HepG2 (cell line): ENCODE results near the gene PTH2. TPM values are rescaled to one million over a fixed set of nuclear protein-coding genes. Genes with fewer than 3 reads are reported as not detected.

ENCODE experiments used
- ARNT2 ChIP-seq: sonication (generic); formaldehyde crosslinking; IDR thresholded peaks from 2 replicates; pipeline ENCODE4 v1.8.0; 2022; ENCODE audit warnings: mild to moderate bottlenecking, low read depth, missing genetic modification reagents, moderate library complexity
- EEA1 ChIP-seq: sonication (generic); formaldehyde crosslinking; IDR thresholded peaks from 2 replicates; pipeline ENCODE4 v1.5.1; 2020; ENCODE audit warnings: mild to moderate bottlenecking, missing genetic modification reagents, borderline replicate concordance
- FOXK1 ChIP-seq: sonication (generic); formaldehyde crosslinking; IDR thresholded peaks from 2 replicates; pipeline ENCODE4 v1.4.0; 2020; ENCODE audit warnings: low read depth, missing genetic modification reagents, borderline replicate concordance
- HHEX ChIP-seq: IDR thresholded peaks from 2 replicates; pipeline ENCODE4 v1.6.1; 2016; ENCODE audit warnings: control low read depth
- MLLT10 ChIP-seq: sonication (generic); formaldehyde crosslinking; IDR thresholded peaks from 2 replicates; pipeline ENCODE4 v1.4.0; 2020; ENCODE audit warnings: missing genetic modification reagents
- MYC ChIP-seq: sonication (generic); formaldehyde crosslinking; IDR thresholded peaks from 2 replicates; pipeline ENCODE4 v1.9.0; 2021; ENCODE audit warnings: missing genetic modification reagents, borderline replicate concordance
- PHF21A ChIP-seq: sonication (generic); formaldehyde crosslinking; IDR thresholded peaks from 2 replicates; pipeline ENCODE4 v1.5.0; 2020; ENCODE audit warnings: mild to moderate bottlenecking, missing genetic modification reagents
- SCMH1 ChIP-seq: sonication (generic); formaldehyde crosslinking; IDR thresholded peaks from 2 replicates; pipeline ENCODE4 v1.9.0; 2021; ENCODE audit warnings: missing genetic modification reagents, mild to moderate bottlenecking, borderline replicate concordance
- SMARCE1 ChIP-seq: fragments of 450-650 bp; IDR thresholded peaks from 2 replicates; pipeline ENCODE4 v1.6.1; 2017; ENCODE audit warnings: borderline replicate concordance
- THAP11 ChIP-seq: IDR thresholded peaks from 2 replicates; pipeline ENCODE4 v1.6.1; 2016; ENCODE audit warnings: missing biosample characterization, missing genetic modification reagents
- WIZ ChIP-seq: sonication (generic); formaldehyde crosslinking; IDR thresholded peaks from 2 replicates; pipeline ENCODE4 v1.5.1; 2020; ENCODE audit warnings: mild to moderate bottlenecking, missing genetic modification reagents
- ZNF143 ChIP-seq: sonication (generic); formaldehyde crosslinking; IDR thresholded peaks from 2 replicates; pipeline ENCODE4 v1.4.0; 2020; ENCODE audit warnings: missing genetic modification reagents
- ZNF263 ChIP-seq: sonication (generic); formaldehyde crosslinking; IDR thresholded peaks from 2 replicates; pipeline ENCODE4 v1.4.0; 2020; ENCODE audit warnings: missing genetic modification reagents
- polyA plus RNA-seq, 8 experiments: library from polyadenylated mRNA; depleted of rRNA in 3 of 8; stranded (reverse) in 7 of 8; unstranded in 1 of 8; fragments of >200 nt; fragmentation: Illumina TruSeq in 4 of 8; extraction: Trizol in 4 of 8; gene quantifications; 2 replicates each; pipeline versions ENCODE4 v1.2.1 to v1.2.3, GENCODE V29; 2011 to 2016; ENCODE audit warnings: low read depth in 4 of 8, missing spikeins in 1 of 8, mixed read lengths in 1 of 8; ENCODE audit not compliant: insufficient read depth in 1 of 8
- total RNA-seq, 5 experiments: library from RNA; depleted of rRNA; stranded (reverse); fragments of >200 nt; fragmentation: Illumina TruSeq; extraction: Trizol; gene quantifications; 2 replicates each; pipeline ENCODE4 v1.2.3, GENCODE V29; 2016; ENCODE audit warnings: low read depth in 1 of 5
- TF ChIP-seq, protein P1 (sequence below): sonication (generic); formaldehyde crosslinking; IDR thresholded peaks from 2 replicates; pipeline ENCODE4 v1.4.0; 2020; ENCODE audit warnings: missing genetic modification reagents, borderline replicate concordance
- TF ChIP-seq, protein P2 (sequence below): sonication (generic); formaldehyde crosslinking; IDR thresholded peaks from 2 replicates; pipeline ENCODE4 v1.5.0; 2020; ENCODE audit warnings: mild to moderate bottlenecking, missing genetic modification reagents, borderline replicate concordance
- TF ChIP-seq, protein P3 (sequence below): IDR thresholded peaks from 2 replicates; pipeline ENCODE4 v1.6.1; 2016

The PTH2 gene
- total and polyA plus RNA-seq, 2 of the 13 experiments (the other 11 are each of a cell fraction or from before 2014, with no cell fraction given) = not detected

DNA sequence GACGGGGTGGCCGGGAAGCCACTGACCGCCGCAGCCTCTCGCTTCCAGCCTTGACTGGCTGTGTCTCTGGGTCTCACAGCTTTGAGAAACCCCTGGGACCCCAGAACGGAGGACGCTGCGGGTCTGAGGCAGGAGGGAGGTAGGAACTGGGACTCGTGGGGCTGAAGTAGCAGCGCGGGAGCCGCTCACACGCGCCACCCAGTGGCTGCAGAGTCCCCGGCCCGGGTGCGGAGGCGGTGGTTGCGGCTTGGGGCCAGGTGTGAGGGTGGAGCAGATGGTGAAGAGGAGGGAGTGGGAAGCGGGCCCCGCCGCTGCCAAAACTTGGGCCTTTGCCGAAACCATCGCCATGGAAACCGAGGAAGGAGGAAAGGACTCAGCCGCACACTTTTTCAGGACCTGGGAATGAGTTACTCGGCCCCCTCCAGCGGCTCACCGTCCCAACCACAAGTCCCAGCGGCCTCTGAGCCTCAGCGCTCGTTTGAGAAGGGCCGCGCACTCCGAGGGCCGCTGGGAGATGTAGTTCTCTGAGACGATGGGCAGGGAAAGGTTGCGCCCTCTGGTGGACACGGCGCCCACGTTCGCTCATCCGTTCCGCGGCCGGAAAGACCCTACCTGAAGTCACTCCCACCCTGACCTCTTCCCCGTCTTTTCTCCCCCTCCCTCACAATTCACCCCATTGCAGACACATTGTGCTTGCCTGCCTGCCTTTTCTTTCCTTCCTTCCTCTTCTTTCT is 20.3 kb upstream of the PTH2 start (continued):
- TF ChIP-seq, protein P1, sequence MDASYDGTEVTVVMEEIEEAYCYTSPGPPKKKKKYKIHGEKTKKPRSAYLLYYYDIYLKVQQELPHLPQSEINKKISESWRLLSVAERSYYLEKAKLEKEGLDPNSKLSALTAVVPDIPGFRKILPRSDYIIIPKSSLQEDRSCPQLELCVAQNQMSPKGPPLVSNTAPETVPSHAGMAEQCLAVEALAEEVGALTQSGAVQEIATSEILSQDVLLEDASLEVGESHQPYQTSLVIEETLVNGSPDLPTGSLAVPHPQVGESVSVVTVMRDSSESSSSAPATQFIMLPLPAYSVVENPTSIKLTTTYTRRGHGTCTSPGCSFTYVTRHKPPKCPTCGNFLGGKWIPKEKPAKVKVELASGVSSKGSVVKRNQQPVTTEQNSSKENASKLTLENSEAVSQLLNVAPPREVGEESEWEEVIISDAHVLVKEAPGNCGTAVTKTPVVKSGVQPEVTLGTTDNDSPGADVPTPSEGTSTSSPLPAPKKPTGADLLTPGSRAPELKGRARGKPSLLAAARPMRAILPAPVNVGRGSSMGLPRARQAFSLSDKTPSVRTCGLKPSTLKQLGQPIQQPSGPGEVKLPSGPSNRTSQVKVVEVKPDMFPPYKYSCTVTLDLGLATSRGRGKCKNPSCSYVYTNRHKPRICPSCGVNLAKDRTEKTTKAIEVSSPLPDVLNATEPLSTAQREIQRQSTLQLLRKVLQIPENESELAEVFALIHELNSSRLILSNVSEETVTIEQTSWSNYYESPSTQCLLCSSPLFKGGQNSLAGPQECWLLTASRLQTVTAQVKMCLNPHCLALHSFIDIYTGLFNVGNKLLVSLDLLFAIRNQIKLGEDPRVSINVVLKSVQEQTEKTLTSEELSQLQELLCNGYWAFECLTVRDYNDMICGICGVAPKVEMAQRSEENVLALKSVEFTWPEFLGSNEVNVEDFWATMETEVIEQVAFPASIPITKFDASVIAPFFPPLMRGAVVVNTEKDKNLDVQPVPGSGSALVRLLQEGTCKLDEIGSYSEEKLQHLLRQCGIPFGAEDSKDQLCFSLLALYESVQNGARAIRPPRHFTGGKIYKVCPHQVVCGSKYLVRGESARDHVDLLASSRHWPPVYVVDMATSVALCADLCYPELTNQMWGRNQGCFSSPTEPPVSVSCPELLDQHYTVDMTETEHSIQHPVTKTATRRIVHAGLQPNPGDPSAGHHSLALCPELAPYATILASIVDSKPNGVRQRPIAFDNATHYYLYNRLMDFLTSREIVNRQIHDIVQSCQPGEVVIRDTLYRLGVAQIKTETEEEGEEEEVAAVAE (CRISPR knock-in tag) = no peak
- TF ChIP-seq HHEX (CRISPR knock-in tag) (no peak), ZNF143 (CRISPR knock-in tag) (peak; percentile 99), SCMH1 (CRISPR knock-in tag) (no peak), PHF21A (peak; percentile 40; the same call in 1 of the 2 replicates), SMARCE1 (no peak), FOXK1 (CRISPR knock-in tag) (no peak), MLLT10 (no peak), WIZ (CRISPR knock-in tag) (no peak), ZNF263 (CRISPR knock-in tag) (peak; percentile 37), ARNT2 (CRISPR knock-in tag) (peak; percentile 68), THAP11 (CRISPR knock-in tag) (peak; percentile 100), EEA1 (CRISPR knock-in tag) (0 out of 2 replicates have a peak, but pooled peaks have one; percentile 56), MYC (peak; percentile 77)
- TF ChIP-seq, protein P2, sequence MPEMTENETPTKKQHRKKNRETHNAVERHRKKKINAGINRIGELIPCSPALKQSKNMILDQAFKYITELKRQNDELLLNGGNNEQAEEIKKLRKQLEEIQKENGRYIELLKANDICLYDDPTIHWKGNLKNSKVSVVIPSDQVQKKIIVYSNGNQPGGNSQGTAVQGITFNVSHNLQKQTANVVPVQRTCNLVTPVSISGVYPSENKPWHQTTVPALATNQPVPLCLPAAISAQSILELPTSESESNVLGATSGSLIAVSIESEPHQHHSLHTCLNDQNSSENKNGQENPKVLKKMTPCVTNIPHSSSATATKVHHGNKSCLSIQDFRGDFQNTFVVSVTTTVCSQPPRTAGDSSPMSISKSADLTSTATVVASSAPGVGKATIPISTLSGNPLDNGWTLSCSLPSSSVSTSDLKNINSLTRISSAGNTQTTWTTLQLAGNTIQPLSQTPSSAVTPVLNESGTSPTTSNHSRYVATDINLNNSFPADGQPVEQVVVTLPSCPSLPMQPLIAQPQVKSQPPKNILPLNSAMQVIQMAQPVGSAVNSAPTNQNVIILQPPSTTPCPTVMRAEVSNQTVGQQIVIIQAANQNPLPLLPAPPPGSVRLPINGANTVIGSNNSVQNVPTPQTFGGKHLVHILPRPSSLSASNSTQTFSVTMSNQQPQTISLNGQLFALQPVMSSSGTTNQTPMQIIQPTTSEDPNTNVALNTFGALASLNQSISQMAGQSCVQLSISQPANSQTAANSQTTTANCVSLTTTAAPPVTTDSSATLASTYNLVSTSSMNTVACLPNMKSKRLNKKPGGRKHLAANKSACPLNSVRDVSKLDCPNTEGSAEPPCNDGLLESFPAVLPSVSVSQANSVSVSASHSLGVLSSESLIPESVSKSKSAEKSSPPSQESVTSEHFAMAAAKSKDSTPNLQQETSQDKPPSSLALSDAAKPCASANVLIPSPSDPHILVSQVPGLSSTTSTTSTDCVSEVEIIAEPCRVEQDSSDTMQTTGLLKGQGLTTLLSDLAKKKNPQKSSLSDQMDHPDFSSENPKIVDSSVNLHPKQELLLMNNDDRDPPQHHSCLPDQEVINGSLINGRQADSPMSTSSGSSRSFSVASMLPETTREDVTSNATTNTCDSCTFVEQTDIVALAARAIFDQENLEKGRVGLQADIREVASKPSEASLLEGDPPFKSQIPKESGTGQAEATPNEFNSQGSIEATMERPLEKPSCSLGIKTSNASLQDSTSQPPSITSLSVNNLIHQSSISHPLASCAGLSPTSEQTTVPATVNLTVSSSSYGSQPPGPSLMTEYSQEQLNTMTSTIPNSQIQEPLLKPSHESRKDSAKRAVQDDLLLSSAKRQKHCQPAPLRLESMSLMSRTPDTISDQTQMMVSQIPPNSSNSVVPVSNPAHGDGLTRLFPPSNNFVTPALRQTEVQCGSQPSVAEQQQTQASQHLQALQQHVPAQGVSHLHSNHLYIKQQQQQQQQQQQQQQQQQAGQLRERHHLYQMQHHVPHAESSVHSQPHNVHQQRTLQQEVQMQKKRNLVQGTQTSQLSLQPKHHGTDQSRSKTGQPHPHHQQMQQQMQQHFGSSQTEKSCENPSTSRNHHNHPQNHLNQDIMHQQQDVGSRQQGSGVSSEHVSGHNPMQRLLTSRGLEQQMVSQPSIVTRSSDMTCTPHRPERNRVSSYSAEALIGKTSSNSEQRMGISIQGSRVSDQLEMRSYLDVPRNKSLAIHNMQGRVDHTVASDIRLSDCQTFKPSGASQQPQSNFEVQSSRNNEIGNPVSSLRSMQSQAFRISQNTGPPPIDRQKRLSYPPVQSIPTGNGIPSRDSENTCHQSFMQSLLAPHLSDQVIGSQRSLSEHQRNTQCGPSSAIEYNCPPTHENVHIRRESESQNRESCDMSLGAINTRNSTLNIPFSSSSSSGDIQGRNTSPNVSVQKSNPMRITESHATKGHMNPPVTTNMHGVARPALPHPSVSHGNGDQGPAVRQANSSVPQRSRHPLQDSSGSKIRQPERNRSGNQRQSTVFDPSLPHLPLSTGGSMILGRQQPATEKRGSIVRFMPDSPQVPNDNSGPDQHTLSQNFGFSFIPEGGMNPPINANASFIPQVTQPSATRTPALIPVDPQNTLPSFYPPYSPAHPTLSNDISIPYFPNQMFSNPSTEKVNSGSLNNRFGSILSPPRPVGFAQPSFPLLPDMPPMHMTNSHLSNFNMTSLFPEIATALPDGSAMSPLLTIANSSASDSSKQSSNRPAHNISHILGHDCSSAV (CRISPR knock-in tag) = no peak
- TF ChIP-seq, protein P3, sequence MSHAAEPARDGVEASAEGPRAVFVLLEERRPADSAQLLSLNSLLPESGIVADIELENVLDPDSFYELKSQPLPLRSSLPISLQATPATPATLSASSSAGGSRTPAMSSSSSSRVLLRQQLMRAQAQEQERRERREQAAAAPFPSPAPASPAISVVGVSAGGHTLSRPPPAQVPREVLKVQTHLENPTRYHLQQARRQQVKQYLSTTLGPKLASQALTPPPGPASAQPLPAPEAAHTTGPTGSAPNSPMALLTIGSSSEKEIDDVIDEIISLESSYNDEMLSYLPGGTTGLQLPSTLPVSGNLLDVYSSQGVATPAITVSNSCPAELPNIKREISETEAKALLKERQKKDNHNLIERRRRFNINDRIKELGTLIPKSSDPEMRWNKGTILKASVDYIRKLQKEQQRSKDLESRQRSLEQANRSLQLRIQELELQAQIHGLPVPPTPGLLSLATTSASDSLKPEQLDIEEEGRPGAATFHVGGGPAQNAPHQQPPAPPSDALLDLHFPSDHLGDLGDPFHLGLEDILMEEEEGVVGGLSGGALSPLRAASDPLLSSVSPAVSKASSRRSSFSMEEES (CRISPR knock-in tag) = no peak
